Subcutaneous adipose tissue (tissue), 4 donors: ENCODE results near the gene TPP2. TPM values are rescaled to one million over a fixed set of nuclear protein-coding genes. Genes with fewer than 3 reads are reported as not detected.

Experiments used
- CTCF ChIP-seq: fragments of 450-650 bp; IDR thresholded peaks from one replicate; pipeline ENCODE4 v1.5.1; 2016; ENCODE audit warnings: low read depth, mild to moderate bottlenecking, control low read depth, antibody characterized with exemption, moderate library complexity
- total RNA-seq, 4 donors: library from RNA; depleted of rRNA; stranded (reverse); fragments of >200 nt; gene quantifications; one replicate each; pipeline ENCODE4 v1.1.0, GENCODE V29; 2016

TPP2 gene
- total RNA-seq, 4 donors from 2014 or later: 30.9 to 55.6 (median 46.0) TPM

GRCh38 chr13:102680842-102681740, 84.3 kb downstream of the TPP2 start:
- TF ChIP-seq CTCF: no peak

- TF ChIP-seq CTCF: no peak
Measured at GRCh38 chr13:102682211-102682610, 85.4 kb downstream of the TPP2 start.

- TF ChIP-seq CTCF: no peak
Measured at GRCh38 chr13:102682727-102683126, 85.9 kb downstream of the TPP2 start.

DNA sequence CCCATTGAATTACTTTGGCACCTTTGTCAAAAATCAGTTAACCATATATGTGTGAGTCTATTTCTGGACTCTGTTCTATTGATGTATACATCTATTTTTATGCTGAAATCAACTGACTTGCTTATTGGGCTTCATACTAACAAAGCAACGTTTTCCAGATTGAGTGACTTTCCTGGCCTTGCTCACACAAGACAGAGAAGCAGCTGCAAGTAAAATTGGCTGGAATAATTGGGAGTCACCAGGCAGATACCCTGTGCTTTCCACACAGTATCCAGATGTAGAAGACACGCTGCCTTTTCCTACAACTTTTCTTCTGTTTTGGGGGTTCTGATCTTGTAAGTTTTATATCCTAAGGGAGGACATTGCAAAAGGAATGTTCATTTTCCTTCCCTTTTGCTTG, 86.9 kb downstream of the TPP2 start:
- no peak for TF ChIP-seq CTCF

DNA sequence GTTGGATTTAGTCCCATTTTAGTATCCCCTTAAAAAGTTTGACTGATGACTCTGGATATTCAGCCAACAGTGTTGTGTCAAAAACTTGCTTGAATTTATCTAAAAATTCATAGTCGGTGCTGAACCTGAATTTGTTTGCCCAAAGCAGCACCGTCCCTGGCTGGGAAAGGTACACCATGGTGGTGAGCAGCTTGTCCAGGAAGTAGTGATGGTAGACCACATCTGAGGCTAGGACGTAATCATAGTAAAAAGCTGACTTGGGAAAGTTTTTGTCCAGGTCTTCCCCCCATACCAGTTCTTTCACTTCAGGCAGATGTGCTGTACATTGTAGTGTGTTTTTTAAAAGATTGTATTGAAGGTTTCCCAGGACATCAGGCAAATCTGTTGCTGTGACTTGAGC, 89.2 kb downstream of the TPP2 start:
- TF ChIP-seq CTCF: no peak

DNA sequence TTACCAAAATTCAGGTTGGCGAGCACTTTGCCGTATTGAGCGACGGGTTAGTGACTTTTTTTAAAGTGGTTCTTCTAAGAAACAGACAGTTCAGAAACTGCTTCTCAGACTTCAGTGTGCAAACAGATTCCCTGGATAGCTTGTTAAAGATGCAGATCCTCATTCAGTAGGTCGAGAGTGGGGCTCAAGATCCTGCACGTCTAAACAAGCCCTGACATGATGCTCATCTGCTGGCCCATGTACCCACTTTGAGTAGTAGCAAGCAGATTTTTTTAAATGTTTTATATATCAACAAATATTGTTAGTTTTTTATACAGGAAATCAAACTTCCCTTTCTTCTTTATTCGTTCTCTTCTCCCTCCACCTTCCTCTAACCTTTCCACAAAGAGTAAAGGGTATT, 90.7 kb downstream of the TPP2 start:
- TF ChIP-seq CTCF: no peak

DNA sequence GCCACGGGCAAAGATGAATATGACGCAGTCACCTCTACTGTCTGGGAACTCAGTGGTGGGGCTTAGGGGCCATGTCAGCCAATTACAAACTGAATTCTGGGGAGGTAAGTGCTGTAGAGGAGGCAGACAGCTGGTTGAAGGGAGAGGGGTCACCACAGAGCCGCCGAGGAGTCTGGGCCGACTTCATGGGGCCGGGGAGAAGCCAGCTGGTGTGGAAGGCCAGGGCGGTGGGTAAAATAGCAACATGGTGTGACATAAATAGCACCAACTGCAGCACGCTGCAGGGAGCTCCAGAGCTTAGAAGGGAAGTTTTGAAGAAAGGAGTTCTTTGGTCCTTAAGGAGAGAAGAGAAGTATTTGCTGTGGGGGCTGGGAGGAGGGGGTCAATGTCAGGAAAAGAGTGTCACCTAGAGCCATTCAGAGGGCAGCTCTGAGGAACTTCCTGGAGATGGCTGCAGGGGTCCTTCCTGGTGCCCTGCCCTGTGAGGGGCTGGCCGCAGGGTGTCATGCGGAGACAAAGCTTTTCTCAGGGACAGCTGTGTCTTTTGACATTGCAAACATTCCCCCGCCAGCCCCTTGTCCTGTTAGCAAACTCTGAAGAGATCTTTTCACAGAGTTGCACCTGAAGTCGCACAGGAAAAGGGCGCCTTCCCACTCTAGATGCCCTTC, 91.7 kb downstream of the TPP2 start:
- no peak for TF ChIP-seq CTCF
